GOT3 (cell line): ENCODE data around the gene USP4.
"Not testable (repeated sequence)": the region's sequence is repeated elsewhere in the genome, so short reads cannot be mapped to it uniquely, and the experiment has no call there.

Experiments used
- DNase-seq: peaks from one replicate; lab custom pipeline; 2025; ENCODE audit warnings: mixed read lengths; lab: John Stamatoyannopoulos, UW

USP4 gene

DNA sequence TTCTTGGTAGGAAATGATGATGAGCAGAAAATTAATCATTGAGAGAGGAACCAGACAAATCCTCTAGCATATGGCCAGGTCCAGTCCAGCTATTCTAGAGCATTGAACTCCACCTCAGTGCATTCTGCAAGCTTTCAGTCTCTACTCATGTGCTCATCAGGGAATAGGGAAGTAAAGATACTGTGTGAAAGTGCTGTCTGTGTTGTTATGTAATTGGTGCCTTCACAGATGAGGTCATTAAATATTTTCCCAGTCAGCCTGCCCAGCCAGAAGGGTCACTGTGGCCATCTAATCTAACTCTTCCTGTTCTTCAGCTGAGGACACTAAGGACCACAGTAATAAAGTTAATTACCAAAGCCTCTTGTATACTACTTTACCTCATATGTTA lies 91.0 kb downstream of the USP4 start:
- no peak for DNase-seq

DNA sequence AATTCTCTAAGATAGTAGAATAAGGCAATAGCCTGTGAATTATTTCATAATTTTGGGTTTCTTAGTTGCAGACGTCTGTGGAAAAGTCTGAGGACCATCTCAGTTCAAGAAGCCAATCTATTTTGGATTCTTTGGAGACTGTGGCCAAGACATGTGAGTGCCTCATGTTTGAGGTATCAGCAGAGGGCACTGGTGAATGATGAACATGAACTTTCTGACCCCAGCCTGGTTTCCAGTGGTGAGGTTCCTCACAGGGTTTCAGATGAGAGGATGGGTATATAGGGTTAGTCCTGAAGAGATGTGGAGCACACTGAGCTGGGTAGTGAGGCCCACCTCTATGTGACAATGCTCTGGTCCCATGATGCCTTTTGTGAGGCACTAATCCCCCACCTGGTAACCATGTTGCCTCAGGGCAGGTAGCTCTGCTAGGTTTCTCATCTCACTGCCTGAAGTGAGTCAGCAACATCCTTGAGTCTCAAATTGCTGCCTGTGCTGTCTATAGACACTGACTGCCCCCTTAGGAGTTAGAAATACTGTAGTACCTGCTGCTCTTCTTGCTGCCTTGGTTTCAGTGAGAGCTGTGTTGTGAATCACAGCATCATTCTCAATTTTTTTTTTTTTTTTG lies 95.2 kb downstream of the USP4 start:
- no peak for DNase-seq

DNA sequence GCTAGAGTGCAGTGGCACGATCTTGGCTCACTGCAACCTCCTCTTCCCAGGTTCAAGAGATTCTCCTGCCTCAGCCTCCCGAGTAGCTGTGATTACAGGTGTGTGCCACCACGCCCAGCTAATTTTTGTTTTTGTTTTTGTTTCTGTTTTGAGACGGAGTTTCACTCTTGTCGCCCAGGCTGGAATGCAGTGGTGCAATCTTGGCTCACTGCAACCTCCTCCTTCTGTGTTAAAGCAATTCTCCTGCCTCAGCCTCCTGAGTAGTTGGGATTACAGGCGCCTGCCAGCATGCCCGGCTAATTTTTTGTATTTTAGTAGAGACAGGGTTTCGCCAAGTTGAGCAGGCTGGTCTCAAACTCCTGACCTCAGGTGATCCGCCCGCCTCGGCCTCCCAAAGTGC lies 99.8 kb downstream of the USP4 start:
- DNase-seq: not testable (repeated sequence)

DNA sequence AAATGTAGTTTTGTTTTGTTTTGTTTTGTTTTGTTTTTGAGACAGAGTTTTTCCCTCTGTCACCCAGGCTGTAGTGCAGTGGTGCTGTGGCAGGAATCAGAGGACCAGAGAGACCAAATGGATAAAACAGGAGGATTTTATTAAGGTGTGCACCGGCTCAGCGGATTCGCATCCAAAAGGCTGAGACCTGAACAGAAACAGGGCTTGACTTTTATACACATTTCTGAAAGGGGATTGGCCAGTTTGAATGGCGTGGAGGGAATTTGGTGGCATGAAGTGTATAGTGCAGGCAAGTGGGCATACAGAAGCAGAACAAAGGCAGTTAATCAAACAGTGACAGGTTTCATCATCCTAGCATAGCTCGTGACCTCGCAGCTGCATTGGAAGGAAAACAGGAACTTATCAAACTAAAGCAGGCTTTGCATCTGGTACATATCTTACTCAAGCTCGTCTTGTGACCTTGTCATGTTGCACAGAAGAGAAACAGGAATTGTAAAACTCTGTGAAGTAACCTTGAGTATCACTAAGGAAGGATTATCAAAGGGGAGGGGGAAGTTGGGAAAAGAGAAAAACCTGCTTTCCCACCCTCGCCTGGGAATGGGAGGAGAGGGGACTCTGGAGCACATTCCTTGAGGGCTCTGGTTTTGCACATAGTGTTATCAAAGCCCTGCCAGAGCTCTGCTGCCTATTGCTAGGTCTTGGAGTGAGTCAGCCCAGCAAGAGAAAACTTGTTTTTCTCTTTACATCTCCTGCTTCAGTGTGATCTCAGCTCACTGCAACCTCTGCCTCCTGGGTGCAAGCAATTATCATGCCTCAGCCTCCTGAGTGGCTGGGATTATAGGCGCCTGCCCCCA lies 101.4 kb downstream of the USP4 start:
- DNase-seq: no peak

DNA sequence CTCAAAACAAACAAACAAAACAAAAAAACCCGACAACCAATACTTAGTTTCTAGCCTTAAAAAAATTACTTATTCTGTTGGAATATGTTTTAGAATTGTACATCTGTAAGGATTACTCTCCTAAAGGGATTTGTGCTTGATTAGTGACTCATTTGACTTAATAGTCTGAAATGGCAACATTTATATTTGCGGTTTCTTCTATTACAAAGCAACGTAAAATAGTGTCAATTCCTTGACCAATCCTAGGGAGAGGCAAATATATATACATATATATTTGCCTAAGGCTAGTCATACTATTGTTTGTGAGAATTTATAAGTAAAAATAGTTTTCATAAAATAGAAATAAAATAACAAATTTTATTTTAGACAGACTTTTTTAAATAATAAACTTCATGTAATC lies 102.5 kb downstream of the USP4 start:
- no peak for DNase-seq

DNA sequence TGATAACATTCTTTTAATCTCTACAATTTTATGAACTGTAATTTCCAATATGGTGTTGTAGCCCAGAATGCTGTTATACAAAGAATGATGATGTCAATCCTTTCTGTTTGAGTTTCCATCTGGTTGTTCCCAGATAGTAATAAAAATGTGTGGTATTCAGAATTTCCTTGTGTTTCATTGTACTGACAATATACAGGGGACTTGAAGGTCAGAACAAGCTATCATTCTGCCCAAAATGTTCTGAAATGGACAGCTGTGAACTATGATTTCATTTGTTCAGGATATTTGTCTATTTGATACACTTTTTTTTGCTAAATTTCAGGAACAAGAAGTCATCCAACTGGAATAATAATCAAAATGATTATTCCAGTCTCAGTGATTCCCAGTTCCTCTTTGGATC lies 103.6 kb downstream of the USP4 start:
- DNase-seq: no peak

DNA sequence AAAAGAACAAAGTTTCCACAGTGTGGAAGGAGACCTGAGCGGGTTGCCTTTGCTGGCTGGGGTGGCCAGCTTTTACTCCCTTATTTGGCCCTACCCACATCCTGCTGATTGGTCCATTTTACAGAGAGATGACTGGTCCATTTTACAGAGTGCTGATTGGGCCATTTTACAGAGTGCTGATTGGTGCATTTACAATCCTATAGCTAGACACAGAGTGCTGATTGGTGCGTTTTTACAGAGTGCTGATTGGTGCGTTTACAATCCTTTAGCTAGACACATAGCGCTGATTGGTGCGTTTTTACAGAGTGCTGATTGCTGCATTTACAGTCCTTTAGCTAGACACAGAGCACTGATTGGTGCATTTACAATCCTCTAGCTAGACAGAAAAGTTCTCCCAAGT lies 111.0 kb downstream of the USP4 start:
- DNase-seq: not testable (repeated sequence)
